ENCODE results near the gene HID1. TPM values are rescaled to one million over a fixed set of nuclear protein-coding genes. Genes with fewer than 3 reads are reported as not detected.

The HID1 gene
- polyA plus RNA-seq, 2 of the 4 experiments (the other 2 are of a cell fraction): 5.2 to 11.7 TPM

GRCh38 chr17:74961657-74962350 lies 10.8 kb downstream of the HID1 start (continued):
- no peak for TF ChIP-seq HEYL (CRISPR knock-in tag; IDR thresholded peaks at IDR 0.05)
- no peak for TF ChIP-seq EHF (CRISPR knock-in tag; IDR thresholded peaks at IDR 0.05)
- TF ChIP-seq CHD2 (IDR thresholded peaks at IDR 0.05; ENCODE audit: low read length, partially characterized antibody): no peak
- TF ChIP-seq HMGXB4 (CRISPR knock-in tag; IDR thresholded peaks at IDR 0.05; ENCODE audit: borderline replicate concordance): no peak
- TF ChIP-seq SMC3 (IDR thresholded peaks at IDR 0.05): peak; percentile 93
- no peak for TF ChIP-seq SREBF2 (IDR thresholded peaks at IDR 0.05)
- no peak for TF ChIP-seq FOXS1 (CRISPR knock-in tag; IDR thresholded peaks at IDR 0.05)
- no peak for TF ChIP-seq GATA3 (IDR thresholded peaks at IDR 0.05; ENCODE audit: borderline replicate concordance)
- TF ChIP-seq MYC (IDR thresholded peaks at IDR 0.05; ENCODE audit: borderline replicate concordance, low read length): no peak
- TF ChIP-seq RCOR1 (IDR thresholded peaks at IDR 0.05; ENCODE audit: low read depth, low read length): no peak
- TF ChIP-seq, protein P1, sequence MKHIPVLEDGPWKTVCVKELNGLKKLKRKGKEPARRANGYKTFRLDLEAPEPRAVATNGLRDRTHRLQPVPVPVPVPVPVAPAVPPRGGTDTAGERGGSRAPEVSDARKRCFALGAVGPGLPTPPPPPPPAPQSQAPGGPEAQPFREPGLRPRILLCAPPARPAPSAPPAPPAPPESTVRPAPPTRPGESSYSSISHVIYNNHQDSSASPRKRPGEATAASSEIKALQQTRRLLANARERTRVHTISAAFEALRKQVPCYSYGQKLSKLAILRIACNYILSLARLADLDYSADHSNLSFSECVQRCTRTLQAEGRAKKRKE (CRISPR knock-in tag; IDR thresholded peaks at IDR 0.05; ENCODE audit: low read depth): no peak

GRCh38 chr17:74960570-74961342 lies 11.8 kb downstream of the HID1 start:
- Histone ChIP-seq H3K9me3 (no peaks in the 10 kb centered on the region), H3K4me1 (peaks cover 12% of the 10 kb centered on the region), H3K27ac (0 out of 6 replicates have a peak overlapping the region, but pooled peaks of 1 of the 2 experiments have one; percentile 3), H3K4me3 (no peak overlapping the region), H3K4me2 (peak overlapping the region; percentile 43; the same call in 2 of the 3 replicates)
- DNase-seq (ENCODE audit: low read depth in 1 of 2, low spot score in 1 of 2): peak; percentile 89 to 94
- FAIRE-seq: no peak
- ChIA-PET CTCF (interaction anchor here (0.5 to 42.3 kb wide), 51 partner anchors 14 to 781 kb away, joined by 3 to 1448 read pairs (median 6); partner anchors contain the start of genes ATP5PD, CDR2L, FDXR and HID1), POLR2A (interaction anchor here (0.5 to 2.2 kb wide), 10 partner anchors 12 to 350 kb away, joined by 3 to 30 read pairs (median 4); partner anchors contain the start of genes CDR2L, FDXR, HID1 and MRPL58)
- ATAC-seq: peak; percentile 66 to 79
- WGBS (ENCODE audit: missing lambda C conversion rate): 46% methylated on average over 17 of the region's 19 CpGs
- TF ChIP-seq KDM5A (IDR thresholded peaks at IDR 0.05): no peak
- TF ChIP-seq, protein P2, sequence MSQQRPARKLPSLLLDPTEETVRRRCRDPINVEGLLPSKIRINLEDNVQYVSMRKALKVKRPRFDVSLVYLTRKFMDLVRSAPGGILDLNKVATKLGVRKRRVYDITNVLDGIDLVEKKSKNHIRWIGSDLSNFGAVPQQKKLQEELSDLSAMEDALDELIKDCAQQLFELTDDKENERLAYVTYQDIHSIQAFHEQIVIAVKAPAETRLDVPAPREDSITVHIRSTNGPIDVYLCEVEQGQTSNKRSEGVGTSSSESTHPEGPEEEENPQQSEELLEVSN (IDR thresholded peaks at IDR 0.05; ENCODE audit: borderline replicate concordance, low read depth): peak; percentile 89; the same call in 1 of the 2 replicates
- TF ChIP-seq NPAS2 (CRISPR knock-in tag; IDR thresholded peaks at IDR 0.05; ENCODE audit: borderline replicate concordance): peak; percentile 95
- no peak for TF ChIP-seq NR3C1 (IDR thresholded peaks at IDR 0.05)
- TF ChIP-seq FOSB (CRISPR knock-in tag; IDR thresholded peaks at IDR 0.05): no peak
- TF ChIP-seq TP53 (CRISPR knock-in tag; IDR thresholded peaks at IDR 0.05): no peak
- no peak for TF ChIP-seq EHMT2 (IDR thresholded peaks at IDR 0.05; ENCODE audit: low read depth)
- TF ChIP-seq ZFP36 (IDR thresholded peaks at IDR 0.05; ENCODE audit: borderline replicate concordance, partially characterized antibody): no peak
- TF ChIP-seq HDAC2 (IDR thresholded peaks at IDR 0.05): no peak
- TF ChIP-seq HOXB5 (CRISPR knock-in tag; IDR thresholded peaks at IDR 0.05): no peak
- TF ChIP-seq FOXS1 (CRISPR knock-in tag; IDR thresholded peaks at IDR 0.05): no peak
- no peak for TF ChIP-seq ESRRA (IDR thresholded peaks at IDR 0.05; ENCODE audit: borderline replicate concordance, low read length)
- TF ChIP-seq GATA3 (IDR thresholded peaks at IDR 0.05; ENCODE audit: borderline replicate concordance): no peak
- TF ChIP-seq TFCP2L1 (CRISPR knock-in tag; IDR thresholded peaks at IDR 0.05): no peak
- TF ChIP-seq, protein P1 (CRISPR knock-in tag; IDR thresholded peaks at IDR 0.05; ENCODE audit: low read depth): no peak
- TF ChIP-seq SREBF2 (IDR thresholded peaks at IDR 0.05): no peak
- no peak for TF ChIP-seq HEYL (CRISPR knock-in tag; IDR thresholded peaks at IDR 0.05)
- no peak for TF ChIP-seq MAZ (IDR thresholded peaks at IDR 0.05; ENCODE audit: borderline replicate concordance, low read depth, low read length)
- TF ChIP-seq, protein P3, sequence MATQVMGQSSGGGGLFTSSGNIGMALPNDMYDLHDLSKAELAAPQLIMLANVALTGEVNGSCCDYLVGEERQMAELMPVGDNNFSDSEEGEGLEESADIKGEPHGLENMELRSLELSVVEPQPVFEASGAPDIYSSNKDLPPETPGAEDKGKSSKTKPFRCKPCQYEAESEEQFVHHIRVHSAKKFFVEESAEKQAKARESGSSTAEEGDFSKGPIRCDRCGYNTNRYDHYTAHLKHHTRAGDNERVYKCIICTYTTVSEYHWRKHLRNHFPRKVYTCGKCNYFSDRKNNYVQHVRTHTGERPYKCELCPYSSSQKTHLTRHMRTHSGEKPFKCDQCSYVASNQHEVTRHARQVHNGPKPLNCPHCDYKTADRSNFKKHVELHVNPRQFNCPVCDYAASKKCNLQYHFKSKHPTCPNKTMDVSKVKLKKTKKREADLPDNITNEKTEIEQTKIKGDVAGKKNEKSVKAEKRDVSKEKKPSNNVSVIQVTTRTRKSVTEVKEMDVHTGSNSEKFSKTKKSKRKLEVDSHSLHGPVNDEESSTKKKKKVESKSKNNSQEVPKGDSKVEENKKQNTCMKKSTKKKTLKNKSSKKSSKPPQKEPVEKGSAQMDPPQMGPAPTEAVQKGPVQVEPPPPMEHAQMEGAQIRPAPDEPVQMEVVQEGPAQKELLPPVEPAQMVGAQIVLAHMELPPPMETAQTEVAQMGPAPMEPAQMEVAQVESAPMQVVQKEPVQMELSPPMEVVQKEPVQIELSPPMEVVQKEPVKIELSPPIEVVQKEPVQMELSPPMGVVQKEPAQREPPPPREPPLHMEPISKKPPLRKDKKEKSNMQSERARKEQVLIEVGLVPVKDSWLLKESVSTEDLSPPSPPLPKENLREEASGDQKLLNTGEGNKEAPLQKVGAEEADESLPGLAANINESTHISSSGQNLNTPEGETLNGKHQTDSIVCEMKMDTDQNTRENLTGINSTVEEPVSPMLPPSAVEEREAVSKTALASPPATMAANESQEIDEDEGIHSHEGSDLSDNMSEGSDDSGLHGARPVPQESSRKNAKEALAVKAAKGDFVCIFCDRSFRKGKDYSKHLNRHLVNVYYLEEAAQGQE (IDR thresholded peaks at IDR 0.05): no peak
- TF ChIP-seq MAFK (IDR thresholded peaks at IDR 0.05; ENCODE audit: partially characterized antibody): no peak
- peak; percentile 99 for TF ChIP-seq BHLHE40 (IDR thresholded peaks at IDR 0.05; ENCODE audit: low read depth, low read length)
- TF ChIP-seq ZSCAN20 (CRISPR knock-in tag; IDR thresholded peaks at IDR 0.05): no peak
- TF ChIP-seq JUN (IDR thresholded peaks at IDR 0.05): no peak

Data from A549 (cell line).